ENCODE results near the gene COX6B1.

COX6B1 gene

GRCh38 chr19:35633727-35634440, 14.2 kb upstream of the COX6B1 start:
- Histone ChIP-seq H3K27ac (ENCODE audit: low read depth, low read length) (no peak overlapping the region), H2AFZ (ENCODE audit: low read length, unreplicated experiment) (no peak overlapping the region), H3K4me1 (ENCODE audit: control insufficient read depth, insufficient read depth, low read length, unreplicated experiment) (no peaks in the 10 kb centered on the region), H3K79me2 (ENCODE audit: control insufficient read depth, insufficient read depth, low read length, unreplicated experiment) (peaks cover 8% of the 10 kb centered on the region), H3K4me3 (ENCODE audit: low read depth, low read length) (no peak overlapping the region), H3K36me3 (ENCODE audit: insufficient read depth, low read length) (no peaks in the 10 kb centered on the region; the same call in 1 of the 2 replicates), H3K27me3 (ENCODE audit: insufficient read depth, low read length) (no peaks in the 10 kb centered on the region)

GRCh38 chr19:35636651-35637050, 11.5 kb upstream of the COX6B1 start:
- H3K4me1 ChIP-seq (ENCODE audit: control insufficient read depth, insufficient read depth, low read length, unreplicated experiment), result peaks cover 5% of the 10 kb centered on the region
- no peak overlapping the region for H2AFZ ChIP-seq (ENCODE audit: low read length, unreplicated experiment)
- H3K36me3 ChIP-seq (ENCODE audit: insufficient read depth, low read length), result no peaks in the 10 kb centered on the region; the same call in 1 of the 2 replicates
- H3K79me2 ChIP-seq (ENCODE audit: control insufficient read depth, insufficient read depth, low read length, unreplicated experiment), result no peaks in the 10 kb centered on the region
- H3K27ac ChIP-seq (ENCODE audit: low read depth, low read length), result no peak overlapping the region
- no peak overlapping the region for H3K4me3 ChIP-seq (ENCODE audit: low read depth, low read length)
- no peaks in the 10 kb centered on the region for H3K27me3 ChIP-seq (ENCODE audit: insufficient read depth, low read length)

- Histone ChIP-seq H2AFZ (ENCODE audit: low read length, unreplicated experiment) (no peak overlapping the region), H3K27ac (ENCODE audit: low read depth, low read length) (no peak overlapping the region), H3K36me3 (ENCODE audit: insufficient read depth, low read length) (no peaks in the 10 kb centered on the region; the same call in 1 of the 2 replicates), H3K27me3 (ENCODE audit: insufficient read depth, low read length) (no peaks in the 10 kb centered on the region), H3K4me3 (ENCODE audit: low read depth, low read length) (no peak overlapping the region), H3K79me2 (ENCODE audit: control insufficient read depth, insufficient read depth, low read length, unreplicated experiment) (no peaks in the 10 kb centered on the region), H3K4me1 (ENCODE audit: control insufficient read depth, insufficient read depth, low read length, unreplicated experiment) (peaks cover 5% of the 10 kb centered on the region)
Measured at GRCh38 chr19:35637165-35637564, 11.0 kb upstream of the COX6B1 start.

GRCh38 chr19:35639321-35639639, 8.8 kb upstream of the COX6B1 start:
- Histone ChIP-seq H3K27ac (ENCODE audit: low read depth, low read length) (no peak overlapping the region), H3K27me3 (ENCODE audit: insufficient read depth, low read length) (no peaks in the 10 kb centered on the region), H3K4me3 (ENCODE audit: low read depth, low read length) (no peak overlapping the region)

GRCh38 chr19:35639863-35640262, 8.3 kb upstream of the COX6B1 start:
- no peak overlapping the region for H3K4me3 ChIP-seq (ENCODE audit: low read depth, low read length)
- no peak overlapping the region for H3K27ac ChIP-seq (ENCODE audit: low read depth, low read length)
- no peak overlapping the region for H2AFZ ChIP-seq (ENCODE audit: low read length, unreplicated experiment)
- H3K36me3 ChIP-seq (ENCODE audit: insufficient read depth, low read length), result no peaks in the 10 kb centered on the region; the same call in 1 of the 2 replicates
- no peaks in the 10 kb centered on the region for H3K79me2 ChIP-seq (ENCODE audit: control insufficient read depth, insufficient read depth, low read length, unreplicated experiment)
- no peaks in the 10 kb centered on the region for H3K27me3 ChIP-seq (ENCODE audit: insufficient read depth, low read length)
- peaks cover 5% of the 10 kb centered on the region for H3K4me1 ChIP-seq (ENCODE audit: control insufficient read depth, insufficient read depth, low read length, unreplicated experiment)

More at GRCh38 chr19:35639321-35639639, 8.8 kb upstream of the COX6B1 start:
- Histone ChIP-seq H3K79me2 (ENCODE audit: control insufficient read depth, insufficient read depth, low read length, unreplicated experiment) (no peaks in the 10 kb centered on the region), H3K36me3 (ENCODE audit: insufficient read depth, low read length) (no peaks in the 10 kb centered on the region; the same call in 1 of the 2 replicates), H3K4me1 (ENCODE audit: control insufficient read depth, insufficient read depth, low read length, unreplicated experiment) (peaks cover 5% of the 10 kb centered on the region), H2AFZ (ENCODE audit: low read length, unreplicated experiment) (no peak overlapping the region)

GRCh38 chr19:35641515-35642151, 6.5 kb upstream of the COX6B1 start, which contains the start of gene ETV2:
Gene ETV2 (plus strand): TSS chr19:35641745. CDS start chr19:35642461, 716 bp downstream.
- no peak within 1 kb of the TSS for H3K27ac ChIP-seq (ENCODE audit: low read depth, low read length)

GRCh38 chr19:35642312-35642711, 5.8 kb upstream of the COX6B1 start:
- Histone ChIP-seq H3K4me3 (ENCODE audit: low read depth, low read length) (no peak overlapping the region), H2AFZ (ENCODE audit: low read length, unreplicated experiment) (no peak overlapping the region)

More at GRCh38 chr19:35641515-35642151, 6.5 kb upstream of the COX6B1 start, which contains the start of gene ETV2:
- H2AFZ ChIP-seq (ENCODE audit: low read length, unreplicated experiment), result no peak within 1 kb of the TSS
- H3K36me3 ChIP-seq (ENCODE audit: insufficient read depth, low read length), result no peaks in the 10 kb centered on the region; the same call in 1 of the 2 replicates
- H3K79me2 ChIP-seq (ENCODE audit: control insufficient read depth, insufficient read depth, low read length, unreplicated experiment), result no peaks in the 10 kb centered on the region
- H3K4me1 ChIP-seq (ENCODE audit: control insufficient read depth, insufficient read depth, low read length, unreplicated experiment), result peaks cover 5% of the 10 kb centered on the region
- H3K4me3 ChIP-seq (ENCODE audit: low read depth, low read length), result no peak within 1 kb of the TSS
- H3K27me3 ChIP-seq (ENCODE audit: insufficient read depth, low read length), result no peaks in the 10 kb centered on the region

GRCh38 chr19:35642798-35643254, 5.3 kb upstream of the COX6B1 start:
- Histone ChIP-seq H2AFZ (ENCODE audit: low read length, unreplicated experiment) (peak overlapping the region; percentile 94), H3K27ac (ENCODE audit: low read depth, low read length) (no peak overlapping the region), H3K79me2 (ENCODE audit: control insufficient read depth, insufficient read depth, low read length, unreplicated experiment) (no peaks in the 10 kb centered on the region), H3K36me3 (ENCODE audit: insufficient read depth, low read length) (no peaks in the 10 kb centered on the region), H3K4me1 (ENCODE audit: control insufficient read depth, insufficient read depth, low read length, unreplicated experiment) (peaks cover 5% of the 10 kb centered on the region), H3K27me3 (ENCODE audit: insufficient read depth, low read length) (no peaks in the 10 kb centered on the region), H3K4me3 (ENCODE audit: low read depth, low read length) (peak overlapping the region; percentile 74)

More at GRCh38 chr19:35642312-35642711, 5.8 kb upstream of the COX6B1 start:
- Histone ChIP-seq H3K79me2 (ENCODE audit: control insufficient read depth, insufficient read depth, low read length, unreplicated experiment) (no peaks in the 10 kb centered on the region), H3K27me3 (ENCODE audit: insufficient read depth, low read length) (no peaks in the 10 kb centered on the region), H3K36me3 (ENCODE audit: insufficient read depth, low read length) (no peaks in the 10 kb centered on the region), H3K4me1 (ENCODE audit: control insufficient read depth, insufficient read depth, low read length, unreplicated experiment) (peaks cover 5% of the 10 kb centered on the region), H3K27ac (ENCODE audit: low read depth, low read length) (no peak overlapping the region)

- peak overlapping the region; percentile 94 for H2AFZ ChIP-seq (ENCODE audit: low read length, unreplicated experiment)
- peak overlapping the region; percentile 74 for H3K4me3 ChIP-seq (ENCODE audit: low read depth, low read length)
- H3K4me1 ChIP-seq (ENCODE audit: control insufficient read depth, insufficient read depth, low read length, unreplicated experiment), result peaks cover 5% of the 10 kb centered on the region
- peak overlapping the region; percentile 16; the same call in 1 of the 2 replicates for H3K27ac ChIP-seq (ENCODE audit: low read depth, low read length)
- no peaks in the 10 kb centered on the region for H3K27me3 ChIP-seq (ENCODE audit: insufficient read depth, low read length)
- H3K79me2 ChIP-seq (ENCODE audit: control insufficient read depth, insufficient read depth, low read length, unreplicated experiment), result peaks cover 4% of the 10 kb centered on the region
- no peaks in the 10 kb centered on the region for H3K36me3 ChIP-seq (ENCODE audit: insufficient read depth, low read length)
Measured at GRCh38 chr19:35643255-35644205, 4.6 kb upstream of the COX6B1 start.

All from ACC112 (cell line).